ENCODE data around the gene CTNND1.

GRCh38 chr11:57781529-57781943, 19.9 kb downstream of the CTNND1 start:
- TF ChIP-seq ZNF274 (IDR thresholded peaks at IDR 0.05; ENCODE audit: low read length) (no peak), ZNF274 (tag by site-specific recombination; IDR thresholded peaks at IDR 0.05; ENCODE audit: borderline replicate concordance) (no peak), BCL11A (tag by site-specific recombination; IDR thresholded peaks at IDR 0.05; ENCODE audit: low read depth) (no peak), SALL2 (tag by site-specific recombination; IDR thresholded peaks at IDR 0.05; ENCODE audit: borderline replicate concordance) (no peak), REST (tag by site-specific recombination; IDR thresholded peaks at IDR 0.05) (no peak), ZNF707 (tag by site-specific recombination; IDR thresholded peaks at IDR 0.05) (no peak), ZNF416 (tag by site-specific recombination; IDR thresholded peaks at IDR 0.05) (no peak), ZNF24 (tag by site-specific recombination; IDR thresholded peaks at IDR 0.05) (no peak), ZNF140 (tag by site-specific recombination; IDR thresholded peaks at IDR 0.05) (no peak), ZNF133 (tag by site-specific recombination; IDR thresholded peaks at IDR 0.05) (no peak), MZF1 (tag by site-specific recombination; IDR thresholded peaks at IDR 0.05; ENCODE audit: borderline replicate concordance) (no peak), ZNF114 (tag by site-specific recombination; IDR thresholded peaks at IDR 0.05) (no peak), ZNF248 (tag by site-specific recombination; IDR thresholded peaks at IDR 0.05) (no peak)
- TF ChIP-seq, protein P1, sequence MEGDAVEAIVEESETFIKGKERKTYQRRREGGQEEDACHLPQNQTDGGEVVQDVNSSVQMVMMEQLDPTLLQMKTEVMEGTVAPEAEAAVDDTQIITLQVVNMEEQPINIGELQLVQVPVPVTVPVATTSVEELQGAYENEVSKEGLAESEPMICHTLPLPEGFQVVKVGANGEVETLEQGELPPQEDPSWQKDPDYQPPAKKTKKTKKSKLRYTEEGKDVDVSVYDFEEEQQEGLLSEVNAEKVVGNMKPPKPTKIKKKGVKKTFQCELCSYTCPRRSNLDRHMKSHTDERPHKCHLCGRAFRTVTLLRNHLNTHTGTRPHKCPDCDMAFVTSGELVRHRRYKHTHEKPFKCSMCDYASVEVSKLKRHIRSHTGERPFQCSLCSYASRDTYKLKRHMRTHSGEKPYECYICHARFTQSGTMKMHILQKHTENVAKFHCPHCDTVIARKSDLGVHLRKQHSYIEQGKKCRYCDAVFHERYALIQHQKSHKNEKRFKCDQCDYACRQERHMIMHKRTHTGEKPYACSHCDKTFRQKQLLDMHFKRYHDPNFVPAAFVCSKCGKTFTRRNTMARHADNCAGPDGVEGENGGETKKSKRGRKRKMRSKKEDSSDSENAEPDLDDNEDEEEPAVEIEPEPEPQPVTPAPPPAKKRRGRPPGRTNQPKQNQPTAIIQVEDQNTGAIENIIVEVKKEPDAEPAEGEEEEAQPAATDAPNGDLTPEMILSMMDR (tag by site-specific recombination; IDR thresholded peaks at IDR 0.05): no peak
